ENCODE data around the gene NEUROD2.

DNA sequence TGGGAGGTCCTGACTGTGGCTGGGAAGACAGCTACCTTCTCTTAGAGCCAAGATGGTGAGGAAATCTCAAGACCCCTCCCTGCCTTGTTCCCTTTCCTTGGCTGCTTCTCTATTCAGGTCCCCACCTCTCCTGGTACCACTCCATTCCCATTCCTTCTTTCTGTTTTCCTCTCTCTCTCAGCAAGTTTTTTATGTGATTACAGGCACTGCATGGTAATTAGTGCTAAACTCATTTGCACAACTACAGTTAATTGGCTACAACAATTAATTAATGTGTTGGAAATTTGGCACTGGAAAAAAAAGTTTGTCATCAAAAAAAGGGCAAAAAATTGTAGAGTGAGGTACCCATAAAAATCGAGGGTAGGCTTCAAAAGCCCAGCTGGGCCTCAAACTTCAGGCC is 45.3 kb downstream of the NEUROD2 start:
- TF ChIP-seq SUZ12 (IDR thresholded peaks at IDR 0.05; ENCODE audit: extremely low read depth, insufficient read depth, insufficient read length) (no peak), ZNF274 (IDR thresholded peaks at IDR 0.05; ENCODE audit: low read depth, low read length) (no peak)
